K562 (cell line): ENCODE data around the gene TELO2. TPM values are rescaled to one million over a fixed set of nuclear protein-coding genes. Genes with fewer than 3 reads are reported as not detected.

ENCODE experiments used
- ATAC-seq: fragments of 200-7000 bp; cut with Tn5 transposase; 3 replicates; pipeline ENCODE4 v1.9.1; 2020; ENCODE audit warnings: moderate library complexity
- BruUV-seq: library from RNA; stranded (reverse); fragments of 400-500 nt; replicated peaks from 2 replicates; lab custom pipeline; 2021; lab: Mats Ljungman, UMichigan
- CTCF ChIA-PET: fragments of 300-600 bp; formaldehyde crosslinking; extraction: SDS; loops from one replicate; lab custom pipeline; 2021; ENCODE audit warnings: low intra/inter-chr PET ratio; lab: Yijun Ruan, JAX
- POLR2A ChIA-PET: fragments of 300-600, 350-650 bp; sonication (Branson Sonifier 250); formaldehyde crosslinking; extraction: SDS; loops from one replicate; lab custom pipeline; 2021; ENCODE audit warnings: antibody characterized with exemption, inconsistent platforms; lab: Yijun Ruan, JAX
- DNase-seq, 4 experiments: peaks; one replicate each; pipeline versions ENCODE4 v3.0.0 to v3.0.0-alpha.2; 2011 to 2018; ENCODE audit warnings: low spot score in 3 of 4, mixed read lengths in 3 of 4; ENCODE audit errors: extremely low read depth in 1 of 4
- FAIRE-seq: peaks from 2 replicates; lab custom pipeline; 2011; peaks lifted over from hg19 to GRCh38; lab: Jason Lieb, UNC
- H2AFZ ChIP-seq: 2 replicates; pipeline ENCODE4 v1.6.0; 2011; ENCODE audit warnings: low read depth, low read length, control low read depth, inconsistent platforms
- H3K27ac ChIP-seq: fragments of 200-600 bp; 3 replicates; pipeline ENCODE4 v1.8.0; 2011; ENCODE audit warnings: low read depth, mild to moderate bottlenecking, control low read depth, inconsistent platforms, low read length, moderate library complexity, mixed read lengths; ENCODE audit errors: extremely low read depth
- H3K27me3 ChIP-seq, 2 experiments: fragments of 300-600 bp in 1 of 2; 2 replicates in 1 of 2; 3 replicates in 1 of 2; pipeline versions ENCODE4 v1.6.0 to v1.8.0; 2011; ENCODE audit warnings: inconsistent platforms in 2 of 2, low read length in 2 of 2, mild to moderate bottlenecking in 1 of 2, mixed read lengths in 1 of 2, moderate library complexity in 1 of 2; ENCODE audit not compliant: control insufficient read depth in 2 of 2, insufficient read depth in 2 of 2
- H3K36me3 ChIP-seq: fragments of 300-600 bp; 3 replicates; pipeline ENCODE4 v1.8.0; 2011; ENCODE audit warnings: mild to moderate bottlenecking, low read length, inconsistent platforms; ENCODE audit not compliant: control insufficient read depth, insufficient read depth
- H3K4me1 ChIP-seq, 2 experiments: fragments of 200-600 bp in 1 of 2; replicated peaks in 1 of 2; 2 replicates in 1 of 2; 3 replicates in 1 of 2; pipeline versions ENCODE4 v1.5.1 to v1.8.0; 2011; ENCODE audit warnings: inconsistent platforms in 2 of 2, low read length in 2 of 2, mild to moderate bottlenecking in 1 of 2, mixed read lengths in 1 of 2, moderate library complexity in 1 of 2; ENCODE audit not compliant: control insufficient read depth in 2 of 2, insufficient read depth in 2 of 2
- H3K4me2 ChIP-seq: 2 replicates; pipeline ENCODE4 v1.6.1; 2011; ENCODE audit warnings: low read length, control low read depth, inconsistent platforms, mixed read lengths; ENCODE audit not compliant: insufficient read depth
- H3K4me3 ChIP-seq: fragments of 200-600 bp; sonication (generic), shearing (Covaris generic); 2 replicates; pipeline ENCODE4 v1.5.1; 2016; ENCODE audit warnings: control low read depth, inconsistent platforms
- H3K79me2 ChIP-seq: fragments of 200-600 bp; 3 replicates; pipeline ENCODE4 v1.8.0; 2011; ENCODE audit warnings: low read length, inconsistent platforms; ENCODE audit not compliant: control insufficient read depth, insufficient read depth
- H3K9ac ChIP-seq, 2 experiments: 2 replicates each; pipeline versions ENCODE4 v1.6.0 to v1.6.1; 2011; ENCODE audit warnings: low read depth in 2 of 2, low read length in 2 of 2, control low read depth in 1 of 2, inconsistent platforms in 1 of 2, mild to moderate bottlenecking in 1 of 2, mixed read lengths in 1 of 2; ENCODE audit not compliant: insufficient read depth in 1 of 2
- H3K9me1 ChIP-seq: one replicate; pipeline ENCODE4 v1.6.0; 2011; ENCODE audit warnings: inconsistent platforms, mild to moderate bottlenecking, low read length, moderate library complexity; ENCODE audit not compliant: control insufficient read depth, insufficient read depth
- H3K9me3 ChIP-seq: replicated peaks from 2 replicates; pipeline ENCODE4 v1.5.1; 2011; ENCODE audit warnings: low read depth, low read length, inconsistent platforms; ENCODE audit not compliant: control insufficient read depth, insufficient read depth
- H4K20me1 ChIP-seq: replicated peaks from 2 replicates; pipeline ENCODE4 v1.6.1; 2011; ENCODE audit warnings: low read length, inconsistent platforms, mixed read lengths; ENCODE audit not compliant: control insufficient read depth, insufficient read depth
- CREM ChIP-seq: IDR thresholded peaks from 2 replicates; pipeline ENCODE4 v1.6.1; 2014; ENCODE audit warnings: antibody characterized with exemption, low read depth
- EGR1 ChIP-seq: fragments of 450-650 bp; conservative IDR thresholded peaks from 2 replicates; pipeline ENCODE4 v1.6.1; 2017; ENCODE audit warnings: mild to moderate bottlenecking
- OTX1 ChIP-seq: fragments of 450-650 bp; formaldehyde crosslinking; IDR thresholded peaks from 2 replicates; pipeline ENCODE4 v1.4.0; 2022; ENCODE audit warnings: mild to moderate bottlenecking
- POLR2G ChIP-seq: fragments of 200-400 bp; formaldehyde crosslinking; IDR thresholded peaks from 2 replicates; pipeline ENCODE4 v1.6.1; 2017; ENCODE audit warnings: low read depth, mild to moderate bottlenecking, antibody characterized with exemption, low read length, moderate library complexity
- ZNF212 ChIP-seq: fragments of 450-650 bp; formaldehyde crosslinking; IDR thresholded peaks from 2 replicates; pipeline ENCODE4 v1.4.0; 2020; ENCODE audit warnings: mild to moderate bottlenecking
- ZNF655 ChIP-seq: fragments of 250-450 bp; sonication (Bioruptor Pico); IDR thresholded peaks from 2 replicates; pipeline ENCODE4 v1.5.0; 2021
- WGBS: fragments of 100-300 bp; shearing (Covaris generic); methylation state at CpG from one replicate; pipeline ENCODE4 v1.1.6; 2016; ENCODE audit warnings: low coverage, mixed read lengths; ENCODE audit not compliant: insufficient coverage; ENCODE audit errors: missing lambda C conversion rate; 5-methylcytosine and 5-hydroxymethylcytosine counted together
- in situ Hi-C: fragments of 300-500 bp; cut with MboI; formaldehyde crosslinking; loops from 4 replicates; pipeline ENCODE4 v1.15.0; 2018; ENCODE audit warnings: inconsistent platforms, mixed read lengths
- intact Hi-C: fragments of 100-400 bp; cut with micrococcal nuclease; formaldehyde crosslinking; loops from 2 replicates; pipeline ENCODE4 v1.14.2; 2022
- polyA plus RNA-seq, 8 experiments: library from polyadenylated mRNA; depleted of rRNA in 4 of 8; stranded (reverse) in 5 of 8; unstranded in 3 of 8; fragments of >200 nt; fragmentation: Nextera tagmentation in 2 of 8; fragmentation: Illumina TruSeq in 1 of 8; extraction: Ambion mirVana in 2 of 8; extraction: Trizol in 1 of 8; gene quantifications; 2 replicates each; pipeline versions ENCODE4 v1.2.1 to v1.2.3, GENCODE V29; 2011 to 2014; ENCODE audit warnings: inconsistent platforms in 1 of 8, missing spikeins in 1 of 8
- total RNA-seq, 7 experiments: library from RNA; depleted of rRNA in 6 of 7; stranded (reverse); fragments of >200 nt in 6 of 7; fragmentation: Illumina TruSeq in 2 of 7; extraction: Trizol in 2 of 7; gene quantifications; 2 replicates each; pipeline versions ENCODE4 v1.2.1 to v1.2.3, GENCODE V29; 2011 to 2021; ENCODE audit warnings: low replicate concordance in 1 of 7
- TF ChIP-seq, protein P1 (sequence below): fragments of 250-450 bp; sonication (Bioruptor Pico); IDR thresholded peaks from 2 replicates; pipeline ENCODE4 v1.4.0; 2020

The TELO2 gene
- total and polyA plus RNA-seq, 9 of the 15 experiments (the other 6 are each of a cell fraction or from before 2014, with no cell fraction given): 0.51 to 91.8 (median 14.5) TPM

GRCh38 chr16:1450218-1450617, 42.9 kb upstream of the TELO2 start (continued):
- TF ChIP-seq, protein P1, sequence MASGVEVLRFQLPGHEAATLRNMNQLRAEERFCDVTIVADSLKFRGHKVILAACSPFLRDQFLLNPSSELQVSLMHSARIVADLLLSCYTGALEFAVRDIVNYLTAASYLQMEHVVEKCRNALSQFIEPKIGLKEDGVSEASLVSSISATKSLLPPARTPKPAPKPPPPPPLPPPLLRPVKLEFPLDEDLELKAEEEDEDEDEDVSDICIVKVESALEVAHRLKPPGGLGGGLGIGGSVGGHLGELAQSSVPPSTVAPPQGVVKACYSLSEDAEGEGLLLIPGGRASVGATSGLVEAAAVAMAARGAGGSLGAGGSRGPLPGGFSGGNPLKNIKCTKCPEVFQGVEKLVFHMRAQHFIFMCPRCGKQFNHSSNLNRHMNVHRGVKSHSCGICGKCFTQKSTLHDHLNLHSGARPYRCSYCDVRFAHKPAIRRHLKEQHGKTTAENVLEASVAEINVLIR (CRISPR knock-in tag): no peak
- no peak for TF ChIP-seq ZNF655 (CRISPR knock-in tag)
- peak; percentile 44; the same call in 1 of the 2 replicates for TF ChIP-seq EGR1
- no peak for TF ChIP-seq OTX1
- no peak for TF ChIP-seq ZNF212 (CRISPR knock-in tag)

DNA sequence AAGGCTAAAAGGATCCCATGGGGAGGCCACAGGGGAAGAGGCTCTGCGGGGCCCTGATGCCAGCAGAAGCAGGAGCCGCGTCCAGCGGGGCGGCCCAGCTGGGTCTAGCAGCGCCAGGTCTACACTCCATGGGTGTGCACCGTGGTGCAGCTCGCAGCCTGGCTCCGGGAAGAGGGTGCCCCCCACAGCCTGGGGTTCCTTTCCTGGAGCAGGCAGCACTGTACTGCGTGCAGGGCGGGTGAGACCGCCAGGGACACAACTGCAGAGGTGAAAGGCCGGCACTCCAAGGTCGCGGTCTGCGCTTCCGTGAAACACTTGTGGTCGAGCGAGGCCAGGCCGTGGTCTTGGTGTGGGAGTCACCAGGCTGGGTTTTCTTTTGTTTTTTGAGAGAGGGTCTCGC, 42.3 kb upstream of the TELO2 start:
- 90% methylated on average over 8 of the region's 21 CpGs for WGBS
- Histone ChIP-seq H2AFZ (no peak overlapping the region), H3K4me1 (peaks cover 0 to 28% of the 10 kb centered on the region in 2 experiments; a peak in 2 of 5 replicates), H3K79me2 (no peaks in the 10 kb centered on the region), H3K27me3 (no peaks in the 10 kb centered on the region), H3K9me1 (peaks cover 2% of the 10 kb centered on the region), H3K36me3 (peaks cover 88% of the 10 kb centered on the region; the same call in 2 of the 3 replicates), H3K9ac (no peak overlapping the region), H3K9me3 (no peaks in the 10 kb centered on the region), H3K27ac (no peak overlapping the region), H4K20me1 (no peaks in the 10 kb centered on the region), H3K4me2 (no peak overlapping the region), H3K4me3 (no peak overlapping the region)
- TF ChIP-seq CREM (no peak), POLR2G (peak; percentile 11; the same call in 1 of the 2 replicates)
- ATAC-seq (no peak; the same call in 2 of the 3 replicates), FAIRE-seq (no peak), DNase-seq (no peak)
- CTCF ChIA-PET: no interaction called here
- POLR2A ChIA-PET: interaction anchor here (1.1 kb wide), 1 partner anchor 14 kb away, joined by 3 read pairs; no protein-coding TSS in a partner anchor
- no TSS peak for BruUV-seq
- intact Hi-C loops (no loop called here), in situ Hi-C loops (no loop called here)
